HG03025 (cell line): ENCODE results near the gene OR10X1.

Experiments used
- ATAC-seq: cut with Tn5 transposase; IDR thresholded peaks from one replicate; pipeline ENCODE4 v1.9.1; 2021; ENCODE audit warnings: mild to moderate bottlenecking, moderate library complexity; ENCODE audit not compliant: unreplicated experiment, low FRiP score

Gene OR10X1, protein sequence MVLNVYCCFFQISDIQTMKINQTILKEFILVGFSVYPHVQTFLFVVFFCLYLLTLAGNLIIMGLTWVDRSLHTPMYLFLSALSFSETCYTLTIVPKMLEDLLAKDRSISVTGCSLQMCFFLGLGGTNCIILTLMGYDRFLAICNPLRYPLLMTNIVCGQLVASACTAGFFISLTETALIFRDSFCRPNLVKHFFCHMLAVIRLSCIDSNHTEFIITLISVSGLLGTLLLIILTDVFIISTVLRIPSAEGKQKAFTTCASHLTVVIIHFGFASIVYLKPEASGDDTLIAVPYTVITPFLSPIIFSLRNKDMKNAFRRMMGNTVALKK

DNA sequence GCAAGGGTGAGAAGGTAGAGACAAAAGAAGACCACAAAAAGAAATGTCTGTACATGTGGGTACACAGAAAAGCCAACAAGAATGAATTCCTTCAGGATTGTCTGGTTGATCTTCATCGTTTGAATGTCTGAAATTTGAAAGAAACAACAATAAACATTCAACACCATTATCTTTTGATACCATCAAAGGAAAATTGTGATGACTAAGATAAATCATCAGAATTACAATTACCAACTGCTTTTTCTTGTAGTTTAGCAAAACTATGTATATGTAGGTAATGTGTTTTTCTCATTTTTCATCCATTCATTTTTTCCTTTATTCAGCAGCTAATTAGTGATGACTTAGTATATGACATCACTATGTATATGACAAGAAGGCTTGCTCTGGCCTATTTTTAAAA, at the start of gene OR10X1:
Gene OR10X1, minus strand, starts transcription at position 167 of the 400 bp plus-strand sequence. Its CDS starts 0 bp downstream, at position 167.
- ATAC-seq, result no peak

DNA sequence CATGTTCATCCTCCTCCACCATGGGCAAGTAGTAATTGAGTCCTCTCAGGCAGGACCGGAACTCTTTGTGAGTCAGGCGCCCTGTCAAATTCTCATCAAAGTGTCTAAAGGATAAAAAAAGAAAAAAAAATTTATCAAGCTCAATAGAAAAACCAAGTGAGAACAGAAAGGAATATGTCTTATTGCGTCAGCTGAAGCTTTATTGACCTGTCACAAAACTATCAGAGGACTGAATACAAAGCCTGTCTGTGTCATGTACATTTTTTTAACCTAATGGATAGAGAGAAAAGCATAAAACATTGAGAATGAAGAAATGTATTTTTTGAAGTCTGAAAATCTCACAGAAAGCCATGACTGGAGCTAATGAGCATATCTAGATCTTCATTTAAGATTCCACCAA, 34.1 kb upstream of the OR10X1 start:
- ATAC-seq, result no peak

DNA sequence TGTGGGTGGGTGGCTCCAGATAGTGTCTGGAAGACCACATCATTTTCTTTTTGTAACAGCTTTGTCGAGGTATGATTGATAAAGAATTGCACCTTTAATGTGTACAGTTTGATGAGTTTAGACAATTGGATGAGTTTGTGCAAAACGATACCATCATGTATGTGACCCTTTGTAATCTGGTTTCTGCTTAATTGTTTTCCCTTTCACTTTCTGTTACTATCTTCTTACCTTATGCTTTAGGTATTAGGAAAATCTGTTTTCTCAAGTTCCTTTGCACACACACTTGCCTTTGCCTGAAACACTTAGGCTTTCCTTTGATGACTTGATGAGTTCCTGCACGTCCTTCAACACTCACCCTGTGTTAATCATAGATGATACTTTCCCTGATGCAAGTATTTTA, 32.2 kb upstream of the OR10X1 start:
- ATAC-seq, result no peak

DNA sequence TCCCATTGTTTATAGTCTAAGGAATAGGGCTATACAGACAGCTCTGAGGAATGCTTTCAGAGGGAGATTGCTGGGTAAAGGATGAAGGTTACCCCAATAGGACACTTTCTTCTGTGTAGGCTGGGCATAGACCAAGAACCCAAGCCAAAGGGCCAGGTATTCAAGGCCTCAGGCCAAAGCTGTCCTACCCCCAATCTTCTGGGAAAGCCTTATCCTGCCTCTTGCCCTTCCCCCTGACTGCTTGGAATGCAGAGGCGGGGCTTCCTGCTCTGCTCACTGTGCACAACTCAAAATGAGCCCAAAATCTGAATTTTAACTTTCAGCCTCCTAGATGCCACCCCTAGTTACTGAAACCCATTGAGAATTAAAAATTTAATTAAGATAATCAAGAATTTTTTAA, 27.6 kb upstream of the OR10X1 start:
- ATAC-seq, result no peak

DNA sequence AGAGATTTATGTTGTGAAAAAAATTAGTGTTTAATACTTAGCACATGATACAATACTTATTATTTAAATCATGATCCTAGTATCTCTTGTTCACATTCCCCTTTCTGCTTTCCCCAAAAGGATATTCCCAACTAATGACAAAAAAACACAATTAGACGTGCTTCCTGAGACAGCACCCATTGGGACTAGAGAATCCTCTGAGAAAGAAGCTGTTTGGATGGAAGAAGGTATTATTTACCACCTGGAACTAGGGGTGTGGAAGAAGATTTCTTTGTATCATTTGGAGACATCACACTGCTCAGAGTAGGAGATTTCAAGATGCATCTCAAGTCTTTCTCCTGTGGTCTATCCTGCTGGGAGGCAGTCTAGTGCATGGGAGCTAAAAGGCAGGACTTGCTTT, 25.3 kb upstream of the OR10X1 start, which contains the start of gene OR10Z1:
Gene OR10Z1, plus strand, starts transcription at position 301 of the 400 bp plus-strand sequence. CDS start 1,171 bp downstream, outside the sequence.
- no peak for ATAC-seq

DNA sequence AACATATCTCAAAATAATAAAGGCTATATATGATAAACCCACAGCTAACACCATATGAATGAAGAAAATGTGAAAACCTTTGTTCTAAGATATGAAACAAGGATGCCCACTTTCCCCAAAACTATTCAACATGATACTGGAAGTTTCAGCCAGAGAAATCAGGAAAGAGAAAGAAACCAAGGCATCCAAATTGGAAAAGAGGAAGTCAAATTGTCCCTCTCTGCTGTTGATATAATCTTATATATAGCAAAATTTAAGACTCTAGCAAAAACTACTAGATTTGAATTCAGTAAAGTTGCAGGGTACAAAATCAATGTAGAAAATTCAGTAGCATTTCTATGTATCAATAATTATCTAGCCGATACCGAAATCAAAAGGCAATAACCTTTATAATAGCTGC, 21.0 kb upstream of the OR10X1 start:
- ATAC-seq, result no peak

DNA sequence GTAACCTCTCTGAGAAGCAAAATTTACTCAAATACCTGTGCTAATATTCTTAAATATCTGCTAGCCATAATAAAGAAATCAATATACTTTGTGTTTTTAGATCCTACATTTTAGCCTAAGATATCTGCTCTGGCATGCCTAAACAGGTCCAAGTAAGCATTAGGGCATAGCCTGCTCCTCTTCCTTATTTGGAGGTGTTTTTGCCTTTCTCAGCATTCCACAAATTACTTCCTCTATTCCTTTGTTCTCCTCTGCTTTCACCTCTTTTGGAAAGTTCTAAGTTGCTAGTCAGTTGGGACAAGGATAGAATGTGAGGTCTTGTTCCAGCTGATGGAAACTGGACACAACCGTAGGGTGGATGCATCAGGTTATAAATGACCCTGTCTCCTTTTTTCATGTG, 7.2 kb upstream of the OR10X1 start:
- ATAC-seq, result no peak

DNA sequence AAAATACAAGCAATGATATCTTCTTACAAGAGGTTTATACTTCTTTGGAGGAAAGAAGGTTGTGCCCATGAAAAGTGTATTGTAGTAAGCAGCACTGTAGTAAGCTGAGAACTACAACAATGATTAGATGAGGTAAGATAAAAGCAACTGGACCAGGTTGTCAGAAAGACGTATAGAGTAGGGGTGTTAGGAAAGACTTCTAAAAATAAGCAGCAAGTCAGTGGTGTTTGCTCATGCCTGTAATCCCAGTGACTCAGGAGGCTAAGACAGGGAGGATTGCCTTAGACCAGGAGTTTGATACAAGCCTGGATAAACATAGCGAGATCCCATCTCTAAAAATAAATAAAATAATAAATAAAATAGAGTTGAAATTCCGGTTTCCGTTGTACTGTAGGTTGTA, 4.3 kb upstream of the OR10X1 start:
- ATAC-seq, result no peak

DNA sequence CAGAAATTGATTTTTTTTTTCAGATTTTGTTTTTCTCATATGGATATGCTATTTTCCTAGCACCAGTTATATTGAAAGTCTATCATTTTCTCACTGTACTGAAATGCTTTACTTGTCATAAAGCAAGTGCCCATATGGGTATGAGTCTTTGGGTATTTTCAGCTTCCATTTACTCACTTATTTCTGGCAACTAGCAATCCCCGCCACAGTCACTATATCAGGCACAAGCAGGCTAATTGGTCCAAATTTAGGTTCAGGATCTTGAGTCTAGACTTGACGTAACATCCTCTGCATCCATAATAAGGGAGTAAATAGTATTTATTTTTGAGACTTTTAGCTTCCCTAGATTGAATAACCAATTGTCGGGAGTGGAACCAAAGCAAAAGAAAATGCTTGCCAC, 2.1 kb downstream of the OR10X1 start:
- no peak for ATAC-seq

DNA sequence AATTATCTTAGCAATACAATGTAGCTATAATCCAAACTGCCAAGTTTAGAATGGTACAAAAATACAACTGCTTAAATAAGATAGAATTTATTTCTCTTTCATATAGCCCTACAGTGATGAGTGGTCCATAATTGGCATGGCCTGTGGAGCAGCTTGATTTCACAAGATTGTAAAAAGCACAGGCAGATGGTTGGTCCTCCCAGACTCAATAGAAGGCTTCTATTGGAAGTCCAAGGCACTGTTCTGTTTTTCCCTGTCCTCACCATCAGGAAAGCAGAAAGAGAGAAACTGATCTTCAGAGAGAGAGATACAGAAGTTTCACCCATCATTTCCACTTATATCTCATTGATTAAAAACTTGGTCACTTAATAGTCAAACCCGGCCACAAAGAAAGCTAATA, 7.5 kb downstream of the OR10X1 start:
- no peak for ATAC-seq

DNA sequence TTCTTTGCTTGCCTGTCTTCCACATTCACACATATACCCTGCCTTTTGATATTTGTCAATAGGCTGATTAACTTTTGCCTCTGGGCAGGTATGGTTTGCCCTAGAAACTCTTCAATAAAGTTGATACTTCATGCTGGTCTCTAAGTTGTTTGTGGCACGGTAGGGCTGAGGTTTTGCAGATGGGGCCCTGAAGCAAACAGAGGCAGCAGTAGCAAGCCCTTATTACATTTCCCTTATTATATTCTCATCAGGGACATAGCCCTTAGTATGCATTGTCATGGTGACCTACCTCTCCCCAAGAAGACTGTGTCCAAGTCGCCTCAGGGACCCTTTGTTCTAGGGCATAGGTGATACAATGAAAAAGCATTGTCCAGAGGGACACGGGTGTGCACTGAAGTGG, 9.2 kb downstream of the OR10X1 start, which contains the start of gene OR6P1:
Gene OR6P1, minus strand, starts transcription at position 101 of the 400 bp plus-strand sequence. CDS start 6,976 bp downstream, outside the sequence.
- ATAC-seq, result no peak

DNA sequence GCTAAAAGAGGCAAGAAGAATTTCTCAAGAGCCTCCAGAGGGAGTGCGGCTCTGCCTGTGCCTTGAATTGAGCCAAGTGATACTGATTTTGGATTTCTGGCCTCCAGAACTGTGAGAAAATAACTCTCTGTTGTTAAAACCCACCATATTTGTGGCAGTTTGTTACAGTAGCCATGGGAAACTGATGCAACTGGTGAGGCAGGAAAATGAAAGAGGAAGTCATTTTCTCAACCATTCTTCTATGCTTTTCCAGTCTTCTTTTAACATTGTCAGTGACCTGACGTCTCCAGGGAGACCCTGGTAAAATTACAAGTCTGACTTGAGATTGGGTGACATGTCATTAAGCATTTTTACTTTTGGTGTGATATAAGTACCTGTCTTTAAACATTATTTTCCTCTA, 15.1 kb downstream of the OR10X1 start:
- no peak for ATAC-seq

DNA sequence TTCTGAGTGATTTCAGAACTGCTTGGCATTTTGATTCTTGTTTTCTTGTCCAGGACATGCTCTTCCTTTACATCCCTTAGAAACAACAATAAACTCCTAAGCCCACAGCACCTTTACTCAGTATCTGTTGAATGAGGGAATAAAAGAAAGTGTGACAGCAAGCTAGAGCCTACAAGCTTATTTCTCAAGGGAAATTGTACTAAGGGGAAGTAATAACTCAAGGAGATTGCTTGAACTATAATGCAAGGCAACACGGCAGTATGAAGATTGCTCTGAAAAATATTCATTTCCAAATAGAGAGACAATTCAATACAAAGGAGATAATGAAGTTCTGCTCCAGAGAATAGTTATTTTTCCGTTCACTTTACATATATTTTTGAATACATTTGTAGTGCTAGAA, 15.8 kb downstream of the OR10X1 start:
- ATAC-seq, result no peak

DNA sequence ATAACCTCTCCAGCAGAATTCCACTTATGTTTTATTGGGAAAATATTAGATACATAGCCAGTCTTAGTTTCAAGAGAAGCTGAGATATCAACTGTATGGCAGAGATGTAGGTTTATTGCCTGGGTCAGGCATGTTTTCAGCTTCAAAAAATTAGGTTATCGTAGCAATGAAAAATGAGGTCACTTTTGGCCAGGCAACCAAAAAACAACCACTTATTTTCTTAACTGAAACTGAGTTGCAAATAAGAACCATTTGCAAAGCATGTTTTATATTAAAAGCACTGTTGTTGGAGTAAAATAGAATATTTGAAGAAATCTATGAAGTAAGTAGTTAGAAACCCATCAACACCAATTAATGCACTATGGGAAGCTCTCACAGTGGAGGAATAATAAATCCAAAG, 20.0 kb downstream of the OR10X1 start:
- no peak for ATAC-seq

DNA sequence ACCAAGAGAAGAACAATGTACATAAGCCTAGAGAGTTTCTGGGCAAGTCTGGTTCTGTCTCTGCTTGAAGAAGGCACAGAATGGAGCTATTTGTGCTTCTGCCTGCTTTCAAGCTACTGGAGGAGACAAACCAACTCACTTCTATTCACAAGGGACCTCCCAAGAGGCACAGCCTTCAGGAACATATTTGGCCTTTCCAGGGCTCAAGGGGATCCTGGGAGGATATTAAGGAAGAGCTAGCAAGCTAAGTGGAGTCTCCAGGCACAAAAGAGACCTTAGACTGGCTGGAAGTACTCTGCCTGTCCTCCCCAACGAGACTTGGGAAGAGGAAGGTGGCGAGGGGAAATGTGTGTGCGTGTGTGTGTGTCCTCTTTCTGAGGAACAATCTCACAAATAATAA, 25.3 kb downstream of the OR10X1 start, which contains the start of gene OR6Y1:
Gene OR6Y1, minus strand, starts transcription at position 54 of the 400 bp plus-strand sequence. CDS start 6,300 bp downstream, outside the sequence.
- ATAC-seq, result no peak

DNA sequence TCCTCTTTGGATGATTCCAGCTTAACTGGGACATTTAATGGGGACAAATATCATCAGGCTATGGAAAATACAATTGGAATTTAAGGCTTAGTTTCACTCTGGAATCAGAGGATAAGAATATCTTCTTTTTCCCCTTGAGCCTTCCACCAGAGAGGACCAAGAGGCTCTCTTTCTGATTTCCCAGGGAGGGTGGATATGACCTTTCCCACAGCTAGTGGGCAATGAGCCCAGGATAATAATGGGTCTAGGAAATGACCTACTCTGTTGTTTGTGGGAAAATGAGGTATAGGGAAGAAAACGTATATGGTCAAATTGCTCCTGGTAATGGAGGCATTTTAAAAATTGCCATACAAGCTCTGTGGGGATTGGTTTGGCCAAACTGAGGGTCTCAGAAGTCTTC, 27.4 kb downstream of the OR10X1 start:
- ATAC-seq, result no peak

DNA sequence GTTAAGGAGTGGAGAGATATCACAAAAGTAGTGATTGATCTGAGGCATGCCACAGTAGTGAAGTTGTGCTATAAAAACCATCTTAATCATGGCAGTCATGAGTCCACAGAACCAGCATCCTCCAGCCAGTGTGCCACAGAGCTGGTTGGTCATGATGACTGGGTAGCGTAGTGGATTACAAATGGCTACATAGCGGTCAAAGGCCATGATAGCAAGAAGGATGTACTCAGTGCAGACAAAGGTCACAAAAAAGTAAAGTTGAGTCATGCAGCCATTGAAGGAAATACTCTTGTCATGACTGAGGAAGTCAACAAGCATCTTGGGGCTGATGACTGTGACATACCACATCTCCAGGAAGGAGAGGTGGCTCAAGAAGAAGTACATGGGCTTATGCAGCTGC, 32.2 kb downstream of the OR10X1 start:
- no peak for ATAC-seq

DNA sequence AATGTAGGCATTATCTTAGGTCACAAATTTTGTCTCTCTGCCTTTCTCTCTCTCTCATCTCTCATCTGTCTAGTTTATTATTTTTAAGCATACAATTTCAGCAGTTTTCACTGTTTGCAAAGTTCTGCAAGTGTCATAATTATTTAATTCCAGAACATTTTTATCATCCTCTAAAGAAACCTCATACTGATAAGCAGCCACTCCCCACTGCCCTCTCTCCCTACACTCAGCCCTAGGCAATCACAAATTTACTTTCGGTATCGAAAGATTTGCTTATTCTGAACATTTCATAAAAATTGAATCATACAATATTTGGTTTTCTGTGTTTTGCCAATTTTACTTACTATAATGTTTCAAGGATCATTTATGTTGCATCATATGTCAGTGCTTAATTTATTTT, 42.1 kb downstream of the OR10X1 start:
- ATAC-seq, result no peak

DNA sequence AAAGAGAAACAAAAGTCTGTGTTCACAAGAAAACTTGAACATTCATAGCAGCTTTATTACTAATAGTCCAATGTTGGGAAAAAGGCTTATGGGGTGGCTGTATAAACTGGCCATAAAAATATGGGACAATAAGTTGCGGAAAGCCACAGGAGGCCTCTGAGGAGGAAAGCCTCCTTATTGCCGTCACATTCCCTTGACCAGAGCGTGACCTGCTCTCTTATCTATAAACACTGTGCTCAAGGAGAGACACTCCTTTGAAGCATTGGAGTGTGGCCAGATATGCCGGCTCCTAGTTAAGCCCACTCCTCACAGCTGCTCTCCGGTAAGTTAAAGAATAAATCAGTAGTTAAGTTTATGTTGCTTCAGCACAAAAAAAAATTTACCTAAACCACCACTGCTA, 45.2 kb downstream of the OR10X1 start:
- ATAC-seq, result no peak
